T-helper 1 cell treated with Interleukin-12 subunit alpha and Interleukin-12 subunit beta and Interleukin-4 antibody, amounts not matched to agents 30 ng/mL and 1 ng/mL, for 36 hours (primary cell): ENCODE measurements around the gene TRIM28. TPM values are rescaled to one million over a fixed set of nuclear protein-coding genes. Genes with fewer than 3 reads are reported as not detected.

Experiments
- intact Hi-C: fragments of 100-400 bp; cut with micrococcal nuclease; formaldehyde crosslinking; loops from one replicate; pipeline ENCODE4 v1.15.1; 2024
- total RNA-seq: library from RNA; stranded (reverse); gene quantifications from 2 replicates; pipeline ENCODE4 v1.2.3, GENCODE V29; 2022

The TRIM28 gene
- total RNA-seq, 1 donor from 2014 or later = 432 TPM

DNA sequence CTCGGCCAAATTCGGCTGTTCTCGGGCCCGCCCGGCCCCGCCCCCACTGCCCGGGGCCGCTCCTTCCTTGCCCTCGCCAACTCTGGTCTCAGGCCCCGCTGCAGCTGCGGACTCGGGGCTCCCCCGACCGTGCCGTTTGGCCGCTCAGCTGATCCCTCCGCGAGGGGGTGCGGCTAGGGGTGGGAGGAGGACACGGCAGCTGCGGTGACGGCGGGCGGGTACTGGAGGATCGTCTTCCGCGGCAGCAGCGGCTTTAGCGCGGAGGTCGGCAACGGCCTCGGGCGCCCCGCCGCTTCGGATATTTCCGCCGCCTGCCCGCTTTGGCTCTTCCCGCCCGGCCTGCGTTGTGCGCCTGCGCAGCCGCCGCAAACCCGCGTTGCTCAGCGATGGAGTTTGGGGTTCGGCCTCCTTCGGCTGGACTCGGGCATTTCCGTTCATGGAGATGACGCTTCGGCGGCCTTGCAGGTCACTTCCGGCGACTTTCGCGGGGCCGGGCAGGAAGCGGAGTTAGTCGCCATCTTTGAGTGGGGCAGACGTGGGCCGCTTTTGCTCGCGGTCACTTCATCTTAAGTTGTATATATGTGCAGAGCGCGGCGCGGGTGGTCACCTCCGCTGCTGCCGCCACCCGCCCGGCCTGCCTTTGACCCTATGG is 14.9 kb downstream of the TRIM28 start:
- intact Hi-C loops = loop anchor here (1.0 kb wide), 4 partner anchors 15 to 157 kb away; partner anchors contain the start of genes MZF1 and ZBTB45

DNA sequence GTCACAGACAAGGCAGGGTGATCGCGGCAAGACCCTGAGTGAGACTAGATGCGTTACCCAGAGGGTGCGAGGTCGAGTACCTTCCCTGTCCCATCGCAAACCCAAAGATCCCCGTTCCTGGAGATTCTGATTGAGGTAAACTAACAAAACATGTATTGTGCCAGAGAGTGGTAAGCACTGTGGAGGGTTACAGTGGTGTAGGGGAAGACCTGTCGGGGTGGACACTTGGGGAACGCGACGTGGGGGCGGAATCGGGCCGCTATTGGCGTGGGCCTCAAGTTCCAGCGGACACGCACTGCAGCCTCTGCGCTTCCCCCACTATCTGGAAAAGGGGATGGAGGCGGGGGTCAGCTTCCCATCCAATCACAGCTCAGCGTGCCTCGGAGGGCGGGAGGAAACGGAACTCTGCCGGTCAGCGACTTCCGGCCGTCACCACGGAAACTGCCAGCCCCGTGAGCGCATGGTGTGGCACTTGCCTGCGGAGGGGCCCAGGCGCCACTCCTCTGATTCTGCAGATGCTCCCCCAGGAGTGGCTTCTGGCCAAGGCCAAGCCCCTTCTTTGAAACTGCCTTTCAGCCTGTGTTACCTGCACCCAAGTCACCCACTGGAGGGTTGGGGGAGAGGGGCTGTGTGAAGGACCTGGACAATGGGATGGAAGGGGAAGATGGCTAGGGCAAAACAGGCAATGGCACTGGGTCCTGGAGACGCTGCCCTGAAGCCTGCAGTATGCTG is 15.6 kb downstream of the TRIM28 start:
- intact Hi-C loops = loop anchor here (1.0 kb wide), 3 partner anchors 14 to 84 kb away; partner anchors contain the start of genes MZF1 and ZBTB45

- intact Hi-C loops = no loop called here
Measured at GRCh38 chr19:58560007-58560887, 16.4 kb downstream of the TRIM28 start.

DNA sequence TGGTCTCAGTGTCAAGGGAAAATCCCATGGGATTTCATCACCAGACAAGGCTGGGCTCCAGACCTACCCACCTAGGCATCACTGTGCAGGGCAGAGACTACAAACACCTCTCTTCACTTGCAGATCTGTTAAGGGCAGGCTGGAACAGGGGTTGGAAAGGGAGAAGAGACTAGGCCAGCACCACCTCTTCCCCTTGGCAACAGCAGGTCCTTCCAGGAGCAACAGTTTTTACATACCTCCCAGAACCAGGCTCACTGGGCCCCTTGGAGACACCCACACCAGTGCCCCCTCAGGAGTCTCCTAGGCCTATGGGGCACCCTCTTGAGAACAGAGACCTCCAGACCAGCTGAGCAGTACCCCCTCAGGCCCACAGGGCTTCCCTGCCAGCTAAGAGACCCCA is 17.1 kb downstream of the TRIM28 start:
- intact Hi-C loops = no loop called here

DNA sequence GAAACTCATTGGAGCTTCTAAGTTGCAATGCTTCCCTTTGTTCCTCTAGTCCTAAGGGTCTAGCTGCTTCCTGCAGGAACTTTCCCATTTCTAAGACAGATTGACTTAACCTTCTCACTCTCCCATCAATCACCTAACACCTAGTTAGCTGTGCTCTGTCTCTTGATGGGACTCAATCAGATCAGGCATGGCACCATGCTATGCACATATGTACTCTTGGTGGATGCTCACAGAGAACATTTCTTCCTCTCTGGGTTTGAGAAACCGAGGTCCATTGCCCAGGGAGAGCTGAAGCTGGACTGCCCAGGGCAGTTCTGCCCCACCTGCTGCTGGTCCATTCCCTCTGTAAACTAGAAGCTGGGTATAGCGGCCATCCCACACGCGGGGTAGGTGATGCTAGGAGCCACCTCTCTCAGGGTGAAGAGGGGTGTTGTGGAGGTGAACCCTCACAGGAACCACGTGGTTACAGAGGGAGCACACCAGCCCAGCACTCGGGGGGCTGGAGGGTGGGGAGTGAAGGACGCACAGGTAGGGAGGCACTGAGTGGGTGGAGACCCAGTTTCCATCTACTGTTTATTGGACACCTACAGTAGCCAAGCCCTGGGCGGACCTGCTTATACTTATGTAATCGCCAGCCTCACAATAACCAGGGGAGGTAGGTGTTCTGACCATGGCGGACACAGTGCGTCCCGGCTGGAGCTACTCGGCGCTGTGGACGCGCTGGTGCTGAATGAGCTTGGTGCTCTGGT is 17.7 kb downstream of the TRIM28 start:
- intact Hi-C loops = no loop called here

- intact Hi-C loops = no loop called here
Measured at GRCh38 chr19:58562122-58563033, 18.5 kb downstream of the TRIM28 start.

DNA sequence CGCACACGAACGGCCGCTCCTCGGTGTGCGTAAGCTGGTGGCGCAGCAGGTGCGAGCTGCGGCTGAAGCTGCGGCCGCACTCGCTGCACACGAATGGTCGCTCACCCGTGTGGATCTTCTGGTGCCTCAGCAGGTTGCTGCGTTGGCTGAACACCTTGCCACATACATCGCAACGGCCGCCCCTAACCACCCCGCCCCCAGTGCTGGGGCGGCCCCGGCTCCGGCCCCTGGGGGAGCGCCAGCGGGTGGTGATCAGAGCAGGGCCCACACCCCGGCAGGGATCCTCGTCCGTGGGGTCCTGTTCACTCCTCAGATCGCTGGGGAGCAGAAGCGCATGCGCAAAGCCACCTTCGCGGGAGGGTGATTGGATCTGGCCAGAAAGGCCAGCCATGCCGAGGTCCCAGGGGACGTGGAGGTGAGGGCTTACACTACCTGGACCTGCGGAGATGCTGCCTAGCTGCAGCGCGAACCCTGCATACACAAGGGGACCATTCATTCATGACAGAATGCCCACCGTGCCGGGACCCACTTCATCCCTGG is 19.2 kb downstream of the TRIM28 start:
- intact Hi-C loops = no loop called here

DNA sequence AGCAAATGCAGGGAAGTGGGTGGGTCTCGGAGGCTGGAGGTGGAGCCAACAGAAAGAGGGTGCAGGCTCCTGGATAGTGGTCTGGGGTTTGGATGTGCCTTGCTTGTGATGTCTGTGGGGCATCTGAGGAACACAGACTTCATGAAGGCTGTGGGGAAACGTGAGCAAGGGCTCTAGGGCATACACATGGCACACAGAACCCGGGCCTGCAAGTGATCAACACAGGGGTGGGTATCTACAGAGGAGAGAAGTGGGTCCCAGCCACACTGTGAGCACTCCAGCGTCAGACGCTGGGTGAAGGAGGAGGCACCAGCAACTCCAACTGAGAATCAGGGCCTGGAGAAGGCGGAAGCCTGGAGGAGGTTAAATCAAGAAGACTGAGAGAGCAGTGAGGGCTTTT is 20.0 kb downstream of the TRIM28 start:
- intact Hi-C loops = no loop called here

- intact Hi-C loops = no loop called here
Measured at GRCh38 chr19:58566989-58567388, 23.1 kb downstream of the TRIM28 start.

DNA sequence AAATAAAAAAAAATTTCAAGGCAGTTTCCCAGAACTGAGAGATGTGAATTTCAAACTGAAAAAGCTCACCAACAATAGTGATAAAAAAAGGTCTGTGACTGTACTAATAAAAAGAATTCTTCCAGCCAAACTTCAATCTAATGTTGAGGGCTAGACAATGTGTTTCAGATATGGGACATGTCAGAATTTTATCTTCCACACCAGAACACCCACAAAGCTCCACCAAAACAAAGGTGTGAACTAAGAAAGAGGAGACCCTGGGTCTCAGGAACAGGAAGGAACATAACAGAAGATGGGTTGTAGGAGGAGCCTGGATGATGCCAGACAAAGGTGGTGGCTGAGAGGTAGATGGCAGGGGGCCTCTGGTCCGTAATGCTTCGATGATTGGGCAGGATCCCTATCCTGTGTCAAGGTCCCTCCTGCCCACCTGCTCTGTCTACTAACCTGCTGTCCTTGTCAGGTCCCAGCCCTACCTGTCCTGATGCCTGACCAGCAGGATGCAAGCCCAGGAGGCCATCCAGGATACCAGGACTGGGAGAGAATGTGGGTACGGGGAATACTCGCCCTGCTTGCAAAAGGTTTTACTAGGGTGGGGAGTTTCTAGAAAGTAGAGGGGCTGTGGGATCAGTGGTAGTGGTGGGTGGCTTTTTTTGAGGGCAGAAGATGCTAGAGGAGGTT is 24.7 kb downstream of the TRIM28 start:
- intact Hi-C loops = no loop called here

GRCh38 chr19:58569191-58569942 is 25.5 kb downstream of the TRIM28 start:
- intact Hi-C loops = no loop called here

DNA sequence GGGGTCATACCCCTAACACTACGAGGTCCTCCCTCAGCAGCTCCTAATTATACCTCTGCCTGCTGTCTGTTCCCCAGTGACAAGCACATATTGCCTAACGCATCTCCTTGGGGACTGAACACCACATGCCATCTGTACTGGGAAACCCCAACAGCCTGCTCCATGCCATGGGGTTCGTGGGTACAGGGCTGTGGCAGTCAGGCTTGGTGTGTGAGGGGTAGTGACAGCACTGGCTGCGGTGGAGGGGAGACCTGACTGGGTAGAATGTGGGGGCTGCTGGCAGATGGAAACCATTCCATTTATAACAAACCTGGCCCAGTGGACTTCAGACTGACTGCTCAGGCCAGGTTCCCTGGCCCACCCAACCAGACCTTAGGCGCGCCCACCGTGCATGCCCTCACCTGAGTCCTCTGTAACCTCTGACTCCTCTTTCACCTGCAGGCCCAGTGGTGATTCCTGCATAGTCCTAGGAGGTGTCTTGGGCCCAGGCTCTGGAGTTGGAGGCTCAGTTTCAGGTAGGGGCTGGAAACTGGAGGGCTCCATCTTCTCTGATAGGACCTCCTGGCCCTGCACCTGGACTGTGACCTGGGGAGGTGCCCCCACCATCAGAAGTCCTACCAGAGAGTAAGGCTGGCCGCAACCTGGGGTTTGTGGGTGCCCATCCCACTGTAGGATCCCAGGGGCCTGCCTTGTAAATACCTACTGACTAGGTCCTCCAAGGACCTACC is 26.2 kb downstream of the TRIM28 start:
- intact Hi-C loops = no loop called here

- intact Hi-C loops = no loop called here
Measured at GRCh38 chr19:58570770-58571574, 27.1 kb downstream of the TRIM28 start.

DNA sequence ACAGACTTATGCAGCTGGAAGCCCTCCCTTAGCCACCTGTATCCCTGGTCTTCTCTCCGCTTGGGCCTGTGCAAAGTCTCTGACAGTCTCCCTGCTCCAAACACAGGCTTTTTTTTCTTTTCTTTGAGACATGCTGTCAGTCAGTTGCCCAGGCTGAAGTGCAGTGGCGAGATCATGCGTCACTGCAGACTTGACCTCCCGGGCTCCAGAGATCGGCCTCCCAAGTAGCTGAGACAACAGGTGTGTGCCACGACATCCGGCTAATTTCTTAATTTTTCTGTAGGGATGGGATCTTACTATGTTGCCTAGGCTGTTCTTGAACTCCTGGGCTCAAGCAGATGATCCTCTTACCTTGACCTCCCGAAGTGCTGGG is 27.7 kb downstream of the TRIM28 start:
- intact Hi-C loops = no loop called here

DNA sequence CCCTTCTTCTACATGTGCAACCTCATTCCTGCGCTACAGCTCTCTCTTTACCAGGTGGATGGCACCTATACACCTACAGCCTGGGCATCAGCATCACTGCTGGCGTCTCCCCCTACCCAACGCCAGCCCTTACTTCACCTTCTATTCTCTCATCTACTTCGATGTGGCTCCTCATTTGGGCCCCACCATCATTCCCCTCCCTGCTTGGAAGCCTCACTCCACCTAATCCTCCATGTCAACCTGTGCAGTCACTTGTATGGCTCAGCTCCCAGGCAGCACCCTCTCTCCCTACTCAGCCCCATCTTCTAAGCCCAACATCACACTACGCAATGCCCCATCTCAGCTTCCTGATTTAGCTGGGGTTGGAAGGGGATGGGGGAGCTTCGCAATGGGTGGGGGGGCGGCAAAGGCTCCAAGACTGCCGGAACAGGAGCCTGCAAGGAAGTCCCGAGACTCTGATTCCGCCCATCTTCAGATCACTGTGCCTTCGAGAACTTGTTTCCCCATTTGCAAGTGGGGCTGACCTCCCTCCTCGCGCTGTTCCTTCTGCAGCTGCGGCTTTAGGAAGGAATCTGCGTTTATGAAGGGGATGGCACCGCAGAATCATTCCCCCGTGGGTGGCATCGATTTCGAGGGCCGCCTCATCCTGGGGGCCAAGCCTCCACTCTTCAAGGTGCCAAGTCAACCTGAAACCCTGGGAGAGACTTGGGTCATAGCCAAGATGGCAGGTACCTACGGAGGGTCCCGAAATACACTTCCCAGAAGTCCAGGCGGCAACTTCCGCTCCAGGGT is 28.4 kb downstream of the TRIM28 start:
- intact Hi-C loops = loop anchor here (1.0 kb wide), 1 partner anchor 164 kb away; the partner anchor contains the start of gene ZNF584
